Measurements from ENCODE around the gene SLC38A2. TPM values are rescaled to one million over a fixed set of nuclear protein-coding genes. Genes with fewer than 3 reads are reported as not detected.
"Not testable (repeated sequence)": the region's sequence is repeated elsewhere in the genome, so short reads cannot be mapped to it uniquely, and the experiment has no call there.

The SLC38A2 gene
- 223 TPM for total RNA-seq

GRCh38 chr12:46372544-46373300, at the start of gene SLC38A2:
Gene SLC38A2 (minus strand): TSS chr12:46372773. CDS start chr12:46371293, 1,480 bp downstream.
- peak; percentile 92 to 94 (median 93) for DNase-seq (ENCODE audit: low read depth in 2 of 3, low spot score in 2 of 3)

GRCh38 chr12:46419675-46420074, 47.1 kb upstream of the SLC38A2 start:
- DNase-seq (ENCODE audit: low read depth in 2 of 3, low spot score in 2 of 3) = no peak

DNA sequence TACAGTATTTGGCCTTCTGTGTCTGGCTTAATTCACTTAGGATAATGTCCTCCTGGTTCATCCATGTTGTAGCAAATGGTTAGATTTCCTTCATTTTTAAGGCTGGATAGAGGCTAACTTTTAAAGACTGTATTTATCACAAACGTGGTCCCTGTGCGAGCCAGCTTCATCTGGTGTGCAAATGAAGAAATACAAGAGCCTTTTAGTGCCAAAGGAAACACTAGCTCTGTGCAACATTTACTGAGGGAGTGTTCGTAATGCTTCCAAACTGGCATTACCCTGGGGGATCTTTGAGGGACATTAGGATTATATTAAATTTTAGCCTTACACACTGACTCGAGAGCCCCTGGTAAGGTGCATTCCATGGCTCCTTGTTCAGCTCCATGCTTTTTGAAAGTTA, 43.0 kb upstream of the SLC38A2 start:
- no peak for DNase-seq (ENCODE audit: low read depth in 2 of 3, low spot score in 2 of 3)

DNA sequence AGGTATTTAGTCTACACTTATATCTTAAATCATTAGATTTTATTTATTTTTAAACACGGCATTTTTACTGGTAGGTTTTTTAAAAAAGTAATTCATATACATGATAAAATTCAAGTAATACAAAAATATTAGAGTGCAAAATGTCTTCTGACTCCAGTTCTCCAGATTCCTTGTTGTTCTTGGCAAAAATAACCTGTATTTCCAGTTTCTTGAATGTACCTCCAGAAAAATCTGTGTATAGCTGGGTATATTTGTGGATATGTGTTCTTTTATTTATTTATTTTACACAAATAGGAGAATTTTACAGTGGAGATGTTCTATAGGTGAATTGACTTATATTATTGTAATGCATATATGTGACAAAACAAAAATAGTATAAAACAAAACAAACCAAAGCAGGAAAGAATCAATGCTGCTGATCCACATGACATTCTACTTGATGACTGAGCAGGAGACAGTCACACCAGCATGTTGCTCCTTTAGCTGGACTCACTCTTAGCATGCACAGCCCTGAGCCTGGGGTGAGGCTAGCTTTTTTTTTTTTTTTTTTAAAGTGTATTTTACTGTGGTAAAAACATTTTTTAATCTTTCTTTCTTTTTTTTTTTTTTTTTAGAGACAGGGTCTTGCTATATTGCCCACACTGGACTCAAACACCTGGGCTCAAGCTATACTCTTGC, 42.2 kb upstream of the SLC38A2 start:
- DNase-seq (ENCODE audit: low read depth in 2 of 3, low spot score in 2 of 3) = no peak

DNA sequence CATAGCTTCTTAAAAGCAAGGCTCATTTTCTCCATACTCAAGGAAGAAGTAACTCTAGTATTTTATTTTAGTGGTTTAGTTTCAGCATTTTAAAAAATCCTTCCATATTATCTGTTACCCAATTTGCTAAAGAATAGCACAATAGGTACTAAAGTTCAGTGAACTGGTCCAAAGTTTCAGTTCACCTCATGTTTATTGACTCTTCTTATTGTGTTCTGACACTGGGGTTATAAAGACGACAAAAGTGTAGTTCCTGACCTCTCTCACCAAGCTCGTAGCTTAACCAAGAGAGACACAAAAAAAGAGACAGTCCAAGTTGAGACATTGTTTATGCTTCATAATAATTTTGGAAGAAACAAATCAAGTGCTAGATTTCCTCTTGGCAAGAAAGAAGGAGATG, 40.8 kb upstream of the SLC38A2 start:
- DNase-seq (ENCODE audit: low read depth in 2 of 3, low spot score in 2 of 3) = no peak

DNA sequence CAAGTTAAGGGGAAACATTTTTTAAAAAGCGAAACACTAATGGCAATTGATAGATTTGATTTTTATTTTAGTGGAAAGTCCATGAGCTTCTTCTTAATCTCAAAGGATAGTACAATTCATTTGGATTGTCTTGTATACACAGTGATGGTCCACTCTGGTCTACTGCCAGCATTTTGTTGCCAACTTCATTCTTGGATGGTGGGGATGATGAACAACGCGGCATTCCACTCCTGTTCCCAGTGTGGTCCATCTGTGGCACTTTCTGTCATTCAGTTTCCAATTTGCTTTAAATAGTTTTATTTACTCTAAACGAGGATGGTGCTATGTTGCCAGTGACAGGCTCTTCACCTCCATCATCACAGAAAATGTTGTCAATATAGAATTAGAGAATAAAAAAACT, 40.3 kb upstream of the SLC38A2 start:
- no peak for DNase-seq (ENCODE audit: low read depth in 2 of 3, low spot score in 2 of 3)

DNA sequence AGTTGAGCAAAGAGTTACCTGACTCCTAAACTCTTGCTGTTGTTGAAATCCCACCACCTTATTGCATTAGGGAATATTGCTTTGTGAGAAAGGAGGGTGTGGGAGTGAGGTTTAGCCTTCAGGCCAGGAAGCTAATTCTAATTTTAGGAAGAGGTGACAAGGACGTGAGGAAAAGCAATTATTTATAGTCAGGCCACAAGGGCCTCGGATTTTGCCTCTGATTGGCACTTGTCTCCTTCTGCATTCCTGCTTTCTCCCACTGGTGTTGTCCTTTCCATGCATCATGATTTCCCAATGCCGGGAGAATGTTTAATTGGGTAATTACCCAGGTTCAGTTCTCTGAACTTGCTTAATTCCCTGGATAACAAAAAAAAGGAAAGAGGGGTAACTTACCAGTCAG, 37.9 kb upstream of the SLC38A2 start:
- DNase-seq (ENCODE audit: low read depth in 2 of 3, low spot score in 2 of 3) = no peak

DNA sequence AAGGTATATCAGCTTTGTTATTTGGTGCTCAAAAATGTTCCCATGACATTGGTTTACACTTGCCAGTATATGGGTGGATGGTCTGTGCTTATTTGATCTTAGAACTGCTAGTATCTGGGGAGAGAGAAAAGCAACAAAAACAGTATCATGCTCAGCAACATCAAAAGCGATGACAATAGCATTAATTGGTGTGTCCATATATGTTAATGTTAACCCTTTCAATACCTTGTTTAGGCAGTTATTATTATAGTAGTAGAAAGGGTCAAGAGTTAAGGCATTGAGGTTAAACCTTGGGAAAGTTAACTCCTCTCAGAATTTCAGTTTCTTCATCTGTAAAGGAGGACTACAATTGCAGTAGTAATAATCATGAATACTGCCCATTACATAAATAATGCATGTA, 37.4 kb upstream of the SLC38A2 start:
- DNase-seq (ENCODE audit: low read depth in 2 of 3, low spot score in 2 of 3) = no peak

- no peak for DNase-seq (ENCODE audit: low read depth in 2 of 3, low spot score in 2 of 3)
Observed at GRCh38 chr12:46409342-46409741, 36.8 kb upstream of the SLC38A2 start.

DNA sequence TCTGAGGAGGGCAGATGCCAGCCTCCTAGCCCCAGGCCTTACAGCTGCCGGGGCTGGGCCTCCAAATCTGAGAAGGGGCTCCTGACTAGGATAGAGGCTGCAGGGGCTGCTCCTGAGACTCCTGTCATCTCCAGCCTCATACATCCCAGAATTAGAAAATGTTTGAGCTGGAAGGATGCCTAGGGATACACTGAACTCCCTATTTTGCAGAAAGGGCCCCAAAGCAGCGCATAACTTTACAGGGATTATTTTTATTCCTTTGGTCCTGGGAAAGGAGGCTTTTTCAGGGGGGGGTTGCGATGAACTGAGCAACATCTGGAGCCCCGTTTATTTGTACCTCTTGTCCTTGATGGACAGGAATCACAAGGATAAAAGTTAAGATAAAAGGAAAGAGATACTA, 35.9 kb upstream of the SLC38A2 start:
- no peak for DNase-seq (ENCODE audit: low read depth in 2 of 3, low spot score in 2 of 3)

- DNase-seq (ENCODE audit: low read depth in 2 of 3, low spot score in 2 of 3) = no peak
Observed at GRCh38 chr12:46407361-46407760, 34.8 kb upstream of the SLC38A2 start.

GRCh38 chr12:46406352-46407027, 33.9 kb upstream of the SLC38A2 start:
- DNase-seq (ENCODE audit: low read depth in 2 of 3, low spot score in 2 of 3) = no peak

DNA sequence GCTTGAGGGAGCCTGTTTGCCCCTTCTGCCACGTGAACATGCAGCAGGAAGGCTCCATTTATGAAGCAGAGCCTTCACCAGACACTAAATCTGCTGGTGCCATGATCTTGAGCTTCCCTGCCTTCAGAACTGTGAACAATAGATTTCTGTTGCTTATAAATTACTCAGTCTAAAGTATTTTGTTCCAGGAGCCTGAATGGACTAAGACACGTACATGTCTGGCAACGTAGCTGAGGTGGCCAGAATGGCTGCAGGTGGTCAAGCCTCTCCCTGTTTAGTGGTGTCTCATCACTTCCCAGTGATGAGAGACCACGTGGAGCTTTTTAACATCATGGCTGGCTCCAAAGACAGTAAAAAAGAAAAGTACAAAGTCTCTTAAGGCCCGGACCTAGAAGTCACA, 32.2 kb upstream of the SLC38A2 start:
- no peak for DNase-seq (ENCODE audit: low read depth in 2 of 3, low spot score in 2 of 3)

GRCh38 chr12:46404225-46404631, 31.7 kb upstream of the SLC38A2 start:
- DNase-seq (ENCODE audit: low read depth in 2 of 3, low spot score in 2 of 3) = no peak

DNA sequence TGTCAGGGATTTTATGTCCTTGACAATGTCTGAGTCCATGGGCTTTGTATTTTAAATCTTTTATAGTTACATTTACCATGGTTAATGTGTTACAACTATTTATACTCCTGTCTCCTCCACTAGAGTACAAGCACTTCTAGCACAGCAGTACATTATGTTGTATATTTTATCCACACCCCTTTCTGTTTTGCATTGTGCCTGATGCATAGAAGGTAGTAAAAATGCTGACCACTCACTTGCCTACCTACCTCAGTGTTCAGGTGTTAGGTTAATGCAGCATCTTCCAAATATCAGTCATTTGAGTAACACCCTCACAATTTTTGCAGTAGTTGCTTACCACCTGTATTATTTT, 31.1 kb upstream of the SLC38A2 start:
- no peak for DNase-seq (ENCODE audit: low read depth in 2 of 3, low spot score in 2 of 3)

DNA sequence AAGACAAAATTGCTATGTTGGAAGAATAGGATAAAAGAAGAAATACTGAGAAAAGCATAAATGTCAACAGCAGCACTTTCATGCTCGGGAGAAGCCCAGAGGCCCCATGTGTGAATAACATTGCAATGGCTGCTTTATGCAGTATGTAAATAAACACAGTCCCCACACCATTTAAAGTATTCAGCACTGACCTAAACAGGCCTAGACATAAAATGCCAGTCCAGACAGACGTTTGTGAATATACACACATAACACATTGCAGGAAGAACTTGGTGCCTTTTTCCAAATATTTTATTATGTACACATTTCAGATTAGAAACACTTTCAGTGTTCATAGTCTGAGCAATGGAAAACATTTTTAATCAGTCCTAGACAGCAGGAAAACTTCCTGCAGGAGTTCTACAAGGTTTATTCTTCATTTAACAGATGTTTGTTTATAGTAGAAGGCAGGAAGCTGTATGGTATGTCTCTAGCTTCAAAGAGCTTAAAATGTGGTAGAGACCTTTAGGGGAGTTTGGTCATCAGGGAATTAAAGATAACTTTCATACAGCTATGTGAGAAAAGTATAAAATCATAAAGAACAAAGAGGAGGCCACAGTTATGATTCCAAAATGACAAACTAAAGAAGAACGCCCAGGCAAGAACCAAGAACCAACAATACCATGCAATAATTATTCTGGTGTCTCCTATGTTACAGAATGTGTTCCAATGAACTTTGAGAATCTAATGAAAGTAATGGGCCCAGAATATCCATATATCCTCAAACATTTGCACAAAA, 30.6 kb upstream of the SLC38A2 start:
- DNase-seq (ENCODE audit: low read depth in 2 of 3, low spot score in 2 of 3) = no peak

DNA sequence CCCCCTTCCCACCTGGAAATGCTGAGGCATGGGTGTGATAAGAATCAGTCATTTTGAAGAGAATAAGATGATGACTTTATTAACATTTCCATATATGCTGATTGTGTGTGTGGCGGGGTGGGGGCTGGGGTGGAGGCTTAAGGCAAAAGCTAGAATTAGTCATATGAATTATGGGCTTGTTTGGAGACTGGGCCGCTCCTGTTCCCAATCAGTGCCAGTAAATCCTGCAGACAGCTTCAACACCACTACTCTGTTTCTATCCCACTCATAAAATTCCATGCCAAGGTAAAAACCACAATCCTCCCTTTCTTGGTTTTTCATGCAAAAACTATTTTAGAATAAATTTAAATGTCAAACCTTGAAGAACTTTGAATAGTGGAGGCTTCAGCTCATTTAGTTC, 29.9 kb upstream of the SLC38A2 start:
- no peak for DNase-seq (ENCODE audit: low read depth in 2 of 3, low spot score in 2 of 3)

DNA sequence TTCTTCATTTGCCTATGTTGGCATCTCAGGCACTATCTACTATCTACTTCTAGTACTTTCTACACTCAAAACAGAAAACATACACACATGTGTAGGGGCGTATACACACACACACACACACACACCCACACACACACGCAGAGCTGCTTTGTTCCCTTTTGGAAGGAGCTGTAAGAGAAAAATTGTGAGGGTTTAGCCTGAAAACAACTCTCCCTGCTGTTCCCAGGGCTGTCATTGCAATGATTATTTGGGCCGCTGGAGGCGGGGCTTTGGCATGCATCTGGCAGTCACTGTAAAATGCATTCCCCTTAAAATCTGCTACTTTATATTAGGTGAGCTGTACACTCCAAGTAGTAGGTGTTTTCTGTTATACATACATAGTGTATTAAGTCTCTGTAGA, 29.1 kb upstream of the SLC38A2 start:
- peak in 1 of 3 donors; percentile 22 for DNase-seq (ENCODE audit: low read depth in 2 of 3, low spot score in 2 of 3)

GRCh38 chr12:46400406-46400805, 27.8 kb upstream of the SLC38A2 start:
- DNase-seq (ENCODE audit: low read depth in 2 of 3, low spot score in 2 of 3) = no peak

DNA sequence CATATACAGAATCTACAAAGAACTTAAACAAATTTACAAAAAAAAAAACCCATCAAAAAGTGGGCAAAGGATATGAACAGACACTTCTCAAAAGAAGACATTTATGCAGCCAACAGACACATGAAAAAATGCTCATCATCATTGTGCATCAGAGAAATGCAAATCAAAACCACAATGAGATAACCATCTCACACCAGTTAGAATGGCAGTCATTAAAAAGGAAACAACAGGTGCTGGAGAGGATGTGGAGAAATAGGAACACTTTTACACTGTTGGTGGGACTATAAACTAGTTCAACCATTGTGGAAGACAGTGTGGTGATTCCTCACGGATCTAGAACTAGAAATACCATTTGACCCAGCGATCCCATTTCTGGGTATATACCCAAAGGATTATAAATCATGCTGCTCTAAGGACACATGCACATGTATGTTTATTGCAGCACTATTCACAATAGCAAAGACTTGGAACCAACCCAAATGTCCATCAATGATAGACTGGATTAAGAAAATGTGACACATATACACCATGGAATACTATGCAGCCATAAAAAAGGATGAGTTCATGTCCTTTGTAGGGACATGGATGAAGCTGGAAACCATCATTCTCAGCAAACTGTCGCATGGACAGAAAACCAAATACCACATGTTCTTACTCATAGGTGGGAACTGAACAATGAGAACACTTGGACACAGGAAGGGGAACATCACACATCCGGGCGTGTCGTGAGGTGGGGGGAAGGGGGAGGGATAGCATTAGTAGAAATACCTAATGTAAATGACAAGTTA, 27.1 kb upstream of the SLC38A2 start:
- not testable (repeated sequence) for DNase-seq (ENCODE audit: low read depth in 2 of 3, low spot score in 2 of 3)
